Breast epithelium (tissue), 4 donors: ENCODE data around the gene CXXC4. TPM values are rescaled to one million over a fixed set of nuclear protein-coding genes. Genes with fewer than 3 reads are reported as not detected.

Experiments used
- DNase-seq, 2 donors: peaks; one replicate each; pipeline ENCODE4 v3.0.0-alpha.2; 2019; ENCODE audit warnings: low spot score in 2 of 2
- H3K27ac ChIP-seq, 2 donors: fragments of 200-600 bp; sonication (generic) in 1 of 2; one replicate each; pipeline ENCODE4 v1.5.1; 2016 to 2019; ENCODE audit warnings: mild to moderate bottlenecking in 1 of 2
- H3K27me3 ChIP-seq, 2 donors: fragments of 200-600 bp; sonication (generic) in 1 of 2; one replicate each; pipeline versions ENCODE4 v1.5.1 to v1.6.0; 2017 to 2019; ENCODE audit warnings: control low read depth in 1 of 2, mild to moderate bottlenecking in 1 of 2
- H3K36me3 ChIP-seq: fragments of 200-600 bp; one replicate; pipeline ENCODE4 v1.5.1; 2019
- H3K4me1 ChIP-seq, 2 donors: fragments of 200-600 bp; sonication (generic); one replicate each; pipeline ENCODE4 v1.5.1; 2016 to 2019; ENCODE audit warnings: control low read depth in 1 of 2
- H3K4me3 ChIP-seq, 3 donors: fragments of 200-600 bp; sonication (generic); 1 replicate in 2 of 3; 2 replicates in 1 of 3; pipeline ENCODE4 v1.5.1; 2016 to 2019; ENCODE audit warnings: mild to moderate bottlenecking in 3 of 3, moderate library complexity in 2 of 3
- H3K9me3 ChIP-seq, 2 donors: fragments of 200-600 bp; sonication (generic) in 1 of 2; one replicate each; pipeline ENCODE4 v1.5.1; 2016 to 2019; ENCODE audit warnings: control low read depth in 1 of 2
- POLR2A ChIP-seq: fragments of 450-650 bp; IDR thresholded peaks from one replicate; pipeline ENCODE4 v1.6.1; 2016; ENCODE audit warnings: antibody characterized with exemption, mild to moderate bottlenecking, moderate library complexity
- POLR2AphosphoS5 ChIP-seq, 3 donors: sonication (generic); formaldehyde crosslinking; IDR thresholded peaks; one replicate each; pipeline ENCODE4 v1.6.1; 2017; ENCODE audit warnings: antibody characterized with exemption in 3 of 3
- intact Hi-C: fragments of 100-400 bp; cut with DNase I; formaldehyde crosslinking; loops from one replicate; pipeline ENCODE4 v1.15.1; 2023; ENCODE audit warnings: low total_unique reads
- total RNA-seq, 3 donors: library from RNA; depleted of rRNA; stranded (reverse); fragments of >200 nt; gene quantifications; one replicate each; pipeline ENCODE4 v1.1.0, GENCODE V29; 2016
- TF ChIP-seq, protein P1 (sequence below), 3 donors: fragments of 450-650 bp; IDR thresholded peaks; one replicate each; pipeline ENCODE4 v1.5.1; 2016 to 2017; ENCODE audit warnings: antibody characterized with exemption in 3 of 3, mild to moderate bottlenecking in 3 of 3, moderate library complexity in 3 of 3

The CXXC4 gene
- total RNA-seq, 3 donors from 2014 or later = 0.32 to 4.0 (median 3.3) TPM

- H3K9me3 ChIP-seq = no peaks in the 10 kb centered on the region
- no peaks in the 10 kb centered on the region for H3K4me1 ChIP-seq
- TF ChIP-seq, protein P1, sequence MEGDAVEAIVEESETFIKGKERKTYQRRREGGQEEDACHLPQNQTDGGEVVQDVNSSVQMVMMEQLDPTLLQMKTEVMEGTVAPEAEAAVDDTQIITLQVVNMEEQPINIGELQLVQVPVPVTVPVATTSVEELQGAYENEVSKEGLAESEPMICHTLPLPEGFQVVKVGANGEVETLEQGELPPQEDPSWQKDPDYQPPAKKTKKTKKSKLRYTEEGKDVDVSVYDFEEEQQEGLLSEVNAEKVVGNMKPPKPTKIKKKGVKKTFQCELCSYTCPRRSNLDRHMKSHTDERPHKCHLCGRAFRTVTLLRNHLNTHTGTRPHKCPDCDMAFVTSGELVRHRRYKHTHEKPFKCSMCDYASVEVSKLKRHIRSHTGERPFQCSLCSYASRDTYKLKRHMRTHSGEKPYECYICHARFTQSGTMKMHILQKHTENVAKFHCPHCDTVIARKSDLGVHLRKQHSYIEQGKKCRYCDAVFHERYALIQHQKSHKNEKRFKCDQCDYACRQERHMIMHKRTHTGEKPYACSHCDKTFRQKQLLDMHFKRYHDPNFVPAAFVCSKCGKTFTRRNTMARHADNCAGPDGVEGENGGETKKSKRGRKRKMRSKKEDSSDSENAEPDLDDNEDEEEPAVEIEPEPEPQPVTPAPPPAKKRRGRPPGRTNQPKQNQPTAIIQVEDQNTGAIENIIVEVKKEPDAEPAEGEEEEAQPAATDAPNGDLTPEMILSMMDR (IDR thresholded peaks at IDR 0.05) = no peak
- no peak for TF ChIP-seq POLR2A
- TF ChIP-seq POLR2AphosphoS5 (IDR thresholded peaks at IDR 0.05) = no peak
- intact Hi-C loops = no loop called here
- H3K4me3 ChIP-seq = no peak overlapping the region
- H3K27me3 ChIP-seq = no peaks in the 10 kb centered on the region
- no peak for DNase-seq
- H3K27ac ChIP-seq = peak overlapping the region in 1 of 2 donors; percentile 16
- H3K36me3 ChIP-seq = no peaks in the 10 kb centered on the region
These were observed 7.8 kb downstream of the CXXC4 start for GRCh38 chr4:104486716-104487504.

- H3K27me3 ChIP-seq = no peaks in the 10 kb centered on the region
- DNase-seq = no peak
- no peaks in the 10 kb centered on the region for H3K9me3 ChIP-seq
- no peaks in the 10 kb centered on the region for H3K4me1 ChIP-seq
- no peak overlapping the region for H3K4me3 ChIP-seq
- no peaks in the 10 kb centered on the region for H3K36me3 ChIP-seq
- intact Hi-C loops = no loop called here
- TF ChIP-seq POLR2A = no peak
- no peak for TF ChIP-seq POLR2AphosphoS5 (IDR thresholded peaks at IDR 0.05)
- no peak overlapping the region for H3K27ac ChIP-seq
These were observed 19.0 kb downstream of the CXXC4 start for GRCh38 chr4:104475652-104476051.

GRCh38 chr4:104472766-104473165 is 21.9 kb downstream of the CXXC4 start:
- no peaks in the 10 kb centered on the region for H3K9me3 ChIP-seq
- H3K4me3 ChIP-seq = no peak overlapping the region
- H3K27ac ChIP-seq = no peak overlapping the region
- no peaks in the 10 kb centered on the region for H3K36me3 ChIP-seq
- no peak for TF ChIP-seq POLR2A
- TF ChIP-seq, protein P1 (IDR thresholded peaks at IDR 0.05) = no peak
- TF ChIP-seq POLR2AphosphoS5 (IDR thresholded peaks at IDR 0.05) = no peak
- intact Hi-C loops = no loop called here
- DNase-seq = no peak
- H3K4me1 ChIP-seq = no peaks in the 10 kb centered on the region
- H3K27me3 ChIP-seq = no peaks in the 10 kb centered on the region

DNA sequence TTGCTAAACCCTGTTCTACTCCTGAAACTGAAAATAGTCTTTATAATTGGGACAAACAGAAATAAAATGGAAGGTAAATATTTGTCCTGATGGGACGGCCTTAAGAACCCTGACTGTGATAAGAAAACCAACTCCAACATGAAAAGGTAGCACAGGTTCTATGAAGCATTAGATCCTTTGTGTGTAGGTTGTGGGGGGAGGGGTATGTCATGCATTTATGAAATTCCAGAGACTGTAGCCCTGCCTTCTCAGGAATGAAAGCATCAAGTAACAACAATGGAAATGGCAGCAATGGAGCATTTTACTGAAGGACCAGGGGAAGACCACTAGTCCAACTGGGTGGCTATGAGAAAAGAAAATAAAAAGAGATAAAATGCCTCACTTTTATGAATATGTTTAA is 23.9 kb downstream of the CXXC4 start:
- intact Hi-C loops = no loop called here
- Histone ChIP-seq H3K27ac (no peak overlapping the region), H3K9me3 (no peaks in the 10 kb centered on the region), H3K36me3 (no peaks in the 10 kb centered on the region), H3K27me3 (no peaks in the 10 kb centered on the region), H3K4me3 (no peak overlapping the region), H3K4me1 (no peaks in the 10 kb centered on the region)
- DNase-seq = no peak
- TF ChIP-seq, protein P1 (IDR thresholded peaks at IDR 0.05) = no peak
- no peak for TF ChIP-seq POLR2AphosphoS5 (IDR thresholded peaks at IDR 0.05)
- no peak for TF ChIP-seq POLR2A

- H3K9me3 ChIP-seq = no peaks in the 10 kb centered on the region
- H3K27ac ChIP-seq = no peak overlapping the region
- TF ChIP-seq POLR2A (no peak), POLR2AphosphoS5 (IDR thresholded peaks at IDR 0.05) (no peak)
- TF ChIP-seq, protein P1 (IDR thresholded peaks at IDR 0.05) = no peak
- intact Hi-C loops = no loop called here
- no peaks in the 10 kb centered on the region for H3K27me3 ChIP-seq
- DNase-seq = no peak
- no peak overlapping the region for H3K4me3 ChIP-seq
- no peaks in the 10 kb centered on the region for H3K36me3 ChIP-seq
- no peaks in the 10 kb centered on the region for H3K4me1 ChIP-seq
These were observed 24.9 kb downstream of the CXXC4 start for GRCh38 chr4:104469794-104470193.
